Ovary (tissue), 3 donors: ENCODE results near the gene NFKBIA.

Source experiments
- CTCF ChIP-seq, 3 donors: fragments of 450-650 bp in 2 of 3; fragments of 200-600 bp in 1 of 3; IDR thresholded peaks; one replicate each; pipeline versions ENCODE4 v1.5.1 to v1.8.0; 2016 to 2022; ENCODE audit warnings: antibody characterized with exemption in 3 of 3, mild to moderate bottlenecking in 1 of 3
- EP300 ChIP-seq: sonication (generic); formaldehyde crosslinking; IDR thresholded peaks from one replicate; pipeline ENCODE4 v1.6.1; 2017; ENCODE audit warnings: antibody characterized with exemption
- donor health status: DM: no; HTN: no; CAD: no.

DNA sequence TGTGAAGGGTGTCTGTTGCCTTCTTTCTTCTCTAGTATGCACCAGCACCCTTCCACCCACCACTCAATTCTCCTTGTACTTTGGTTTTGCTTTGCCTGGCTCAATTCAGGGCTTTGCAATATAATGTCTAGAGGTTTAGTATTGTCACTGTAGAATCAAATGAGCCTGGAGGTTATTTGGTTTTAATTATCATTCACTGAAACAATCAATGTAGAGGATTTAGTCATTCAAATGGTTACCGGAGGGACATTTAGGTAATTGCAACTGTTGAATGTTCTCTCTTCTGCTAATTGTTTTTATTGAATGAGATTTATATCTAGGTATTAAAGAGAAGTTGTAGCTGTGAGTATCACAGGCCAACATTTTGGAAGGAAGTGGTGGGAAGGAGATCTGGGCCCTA, 29.3 kb upstream of the NFKBIA start:
- TF ChIP-seq CTCF (IDR thresholded peaks at IDR 0.05) (no peak), EP300 (no peak)
